Kidney (tissue), 14 donors: ENCODE results near the gene ADAMTS17. TPM values are rescaled to one million over a fixed set of nuclear protein-coding genes. Genes with fewer than 3 reads are reported as not detected.
A peak's percentile ranks its signal among the peaks of the same experiment; 100 is the strongest.

Source experiments
- DNase-seq, 5 donors: peaks; one replicate each; pipeline ENCODE4 v3.0.0-alpha.2; 2013 to 2020
- FAIRE-seq: peaks from 2 replicates; lab custom pipeline; 2012; peaks lifted over from hg19 to GRCh38; lab: Jason Lieb, UNC
- H3K27ac ChIP-seq, 2 donors: one replicate each; pipeline ENCODE4 v1.7.0; 2013; ENCODE audit warnings: low read depth in 2 of 2, low read length in 2 of 2, inconsistent platforms in 1 of 2
- H3K27me3 ChIP-seq: one replicate; pipeline ENCODE4 v1.7.1; 2013; ENCODE audit warnings: low read length, inconsistent platforms; ENCODE audit not compliant: control insufficient read depth, insufficient read depth
- H3K36me3 ChIP-seq, 3 donors: one replicate each; pipeline versions ENCODE4 v1.7.0 to v1.7.1; 2013; ENCODE audit warnings: low read length in 3 of 3, control low read depth in 1 of 3, inconsistent platforms in 1 of 3; ENCODE audit not compliant: insufficient read depth in 3 of 3, control insufficient read depth in 2 of 3
- H3K4me1 ChIP-seq, 3 donors: one replicate each; pipeline versions ENCODE4 v1.7.0 to v1.7.1; 2013; ENCODE audit warnings: low read length in 3 of 3, inconsistent platforms in 1 of 3, low read depth in 1 of 3; ENCODE audit not compliant: control insufficient read depth in 2 of 3, insufficient read depth in 2 of 3
- H3K4me3 ChIP-seq, 3 donors: one replicate each; pipeline versions ENCODE4 v1.7.0 to v1.8.1; 2013; ENCODE audit warnings: low read length in 3 of 3, control low read depth in 1 of 3, inconsistent platforms in 1 of 3
- H3K9ac ChIP-seq, 3 donors: one replicate each; pipeline versions ENCODE4 v1.7.0 to v1.7.1; 2013; ENCODE audit warnings: low read length in 3 of 3, control low read depth in 1 of 3, inconsistent platforms in 1 of 3
- H3K9me3 ChIP-seq, 3 donors: one replicate each; pipeline versions ENCODE4 v1.7.0 to v1.7.1; 2013; ENCODE audit warnings: low read length in 3 of 3, control low read depth in 1 of 3, inconsistent platforms in 1 of 3; ENCODE audit not compliant: control insufficient read depth in 2 of 3, insufficient read depth in 1 of 3
- intact Hi-C: fragments of 100-400 bp; cut with DNase I; formaldehyde crosslinking; loops from one replicate; pipeline ENCODE4 v1.11.1; 2022
- polyA plus RNA-seq: library from polyadenylated mRNA; stranded (reverse); fragments of 350-450 nt; fragmentation: Illumina TruSeq; extraction: RNeasy Lipid Tissue Mini Kit (QIAGEN cat#74804); gene quantifications from one replicate; pipeline ENCODE4 v1.2.3, GENCODE V29; 2014; ENCODE audit warnings: low read depth, low replicate concordance; ENCODE audit not compliant: insufficient read depth
- total RNA-seq: library from RNA; stranded (reverse); fragmentation: NEBNext Ultra II Directional; extraction: Animal tissue kit (Norgen Biotek cat#: 25700); gene quantifications from one replicate; pipeline ENCODE4 v1.2.1, GENCODE V29; 2021
- TF ChIP-seq, protein P1 (sequence below): IDR thresholded peaks from 3 replicates; pipeline ENCODE4 v1.5.1; 2012; ENCODE audit warnings: mild to moderate bottlenecking, moderate library complexity, borderline replicate concordance; ENCODE audit not compliant: insufficient read depth; ENCODE audit errors: extremely low read depth
- donor health status: control.
- donor health status: control.
- donor health status: control.
- donor health status: control.
- donor health status: control.
- donor health status: DM: yes; HTN: yes; CAD: no.
- donor health status: Normal renal cell carcinoma (clear cell type).

ADAMTS17 gene
- total and polyA plus RNA-seq, 2 donors from 2014 or later = 1.7 to 2.2 TPM

DNA sequence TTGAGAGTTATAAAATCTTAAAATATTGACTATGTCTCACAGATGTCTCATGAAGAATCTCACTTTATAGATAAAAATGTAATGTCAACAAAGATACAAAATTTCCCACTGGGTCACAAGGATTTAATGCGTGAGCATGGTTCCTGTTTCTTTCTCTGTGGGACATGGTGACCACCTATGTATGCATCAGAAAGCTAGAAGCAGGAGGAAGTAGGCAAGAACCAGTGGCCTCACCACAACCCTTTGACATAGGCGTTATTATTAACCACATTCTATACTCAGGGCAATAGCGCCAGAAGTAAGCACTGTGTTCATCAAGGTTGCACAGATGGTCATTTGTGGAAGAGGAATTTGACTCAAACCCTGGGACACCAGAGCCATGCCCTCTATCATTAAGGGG, 11.7 kb upstream of the ADAMTS17 start:
- intact Hi-C loops = no loop called here
- no peaks in the 10 kb centered on the region for H3K36me3 ChIP-seq
- no peaks in the 10 kb centered on the region for H3K9me3 ChIP-seq

DNA sequence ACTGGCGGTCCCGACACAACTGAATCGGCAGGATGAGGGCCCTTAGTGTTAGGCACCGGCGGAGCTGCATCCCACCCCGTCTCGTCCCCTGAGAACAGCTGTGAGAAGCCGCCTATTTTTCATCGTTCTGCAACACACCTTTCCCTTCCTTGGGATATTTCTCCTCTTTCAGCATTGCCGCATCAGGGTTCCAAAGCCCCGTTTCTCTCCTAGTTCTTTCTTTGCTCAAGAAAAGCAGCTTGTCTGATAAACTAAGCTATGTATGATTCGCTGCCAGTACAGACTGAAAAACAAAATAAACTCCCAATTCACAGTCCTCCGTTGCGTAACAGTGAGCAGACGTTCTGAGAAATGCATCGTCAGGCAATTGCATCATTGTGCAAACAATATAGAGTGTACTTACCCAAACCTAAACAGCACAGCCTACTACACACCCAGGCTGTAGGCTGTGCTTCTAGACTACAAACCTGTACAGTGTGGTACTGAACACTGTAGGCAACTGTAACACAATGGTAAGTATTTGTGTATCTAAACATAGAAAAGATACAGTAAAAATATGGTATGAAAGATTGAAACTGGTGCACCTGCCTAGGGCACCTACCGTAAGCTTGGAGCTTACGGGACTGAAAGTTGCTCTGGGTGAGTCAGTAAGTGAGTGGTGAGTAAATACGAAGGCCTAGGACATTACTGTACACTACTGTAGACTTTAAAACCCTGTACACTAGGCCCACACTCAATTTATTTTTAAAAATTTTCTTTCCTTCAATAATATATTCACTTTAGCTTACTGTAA, 8.9 kb upstream of the ADAMTS17 start:
- no peaks in the 10 kb centered on the region for H3K36me3 ChIP-seq
- H3K27me3 ChIP-seq = no peaks in the 10 kb centered on the region
- TF ChIP-seq, protein P1, sequence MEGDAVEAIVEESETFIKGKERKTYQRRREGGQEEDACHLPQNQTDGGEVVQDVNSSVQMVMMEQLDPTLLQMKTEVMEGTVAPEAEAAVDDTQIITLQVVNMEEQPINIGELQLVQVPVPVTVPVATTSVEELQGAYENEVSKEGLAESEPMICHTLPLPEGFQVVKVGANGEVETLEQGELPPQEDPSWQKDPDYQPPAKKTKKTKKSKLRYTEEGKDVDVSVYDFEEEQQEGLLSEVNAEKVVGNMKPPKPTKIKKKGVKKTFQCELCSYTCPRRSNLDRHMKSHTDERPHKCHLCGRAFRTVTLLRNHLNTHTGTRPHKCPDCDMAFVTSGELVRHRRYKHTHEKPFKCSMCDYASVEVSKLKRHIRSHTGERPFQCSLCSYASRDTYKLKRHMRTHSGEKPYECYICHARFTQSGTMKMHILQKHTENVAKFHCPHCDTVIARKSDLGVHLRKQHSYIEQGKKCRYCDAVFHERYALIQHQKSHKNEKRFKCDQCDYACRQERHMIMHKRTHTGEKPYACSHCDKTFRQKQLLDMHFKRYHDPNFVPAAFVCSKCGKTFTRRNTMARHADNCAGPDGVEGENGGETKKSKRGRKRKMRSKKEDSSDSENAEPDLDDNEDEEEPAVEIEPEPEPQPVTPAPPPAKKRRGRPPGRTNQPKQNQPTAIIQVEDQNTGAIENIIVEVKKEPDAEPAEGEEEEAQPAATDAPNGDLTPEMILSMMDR = no peak
- H3K4me3 ChIP-seq = peak overlapping the region in 1 of 3 donors; percentile 90
- peak overlapping the region in 1 of 3 donors; percentile 17 for H3K9ac ChIP-seq
- intact Hi-C loops = no loop called here
- FAIRE-seq (no peak), DNase-seq (no peak)
- H3K9me3 ChIP-seq = no peaks in the 10 kb centered on the region
- no peak overlapping the region for H3K27ac ChIP-seq
- H3K4me1 ChIP-seq = no peaks in the 10 kb centered on the region

More for the DNA sequence above, 11.7 kb upstream of the ADAMTS17 start:
- Histone ChIP-seq H3K9ac (no peak overlapping the region), H3K4me1 (no peaks in the 10 kb centered on the region), H3K27me3 (no peaks in the 10 kb centered on the region), H3K4me3 (no peak overlapping the region), H3K27ac (no peak overlapping the region)
- FAIRE-seq = no peak
- TF ChIP-seq, protein P1 = no peak
- DNase-seq = no peak

DNA sequence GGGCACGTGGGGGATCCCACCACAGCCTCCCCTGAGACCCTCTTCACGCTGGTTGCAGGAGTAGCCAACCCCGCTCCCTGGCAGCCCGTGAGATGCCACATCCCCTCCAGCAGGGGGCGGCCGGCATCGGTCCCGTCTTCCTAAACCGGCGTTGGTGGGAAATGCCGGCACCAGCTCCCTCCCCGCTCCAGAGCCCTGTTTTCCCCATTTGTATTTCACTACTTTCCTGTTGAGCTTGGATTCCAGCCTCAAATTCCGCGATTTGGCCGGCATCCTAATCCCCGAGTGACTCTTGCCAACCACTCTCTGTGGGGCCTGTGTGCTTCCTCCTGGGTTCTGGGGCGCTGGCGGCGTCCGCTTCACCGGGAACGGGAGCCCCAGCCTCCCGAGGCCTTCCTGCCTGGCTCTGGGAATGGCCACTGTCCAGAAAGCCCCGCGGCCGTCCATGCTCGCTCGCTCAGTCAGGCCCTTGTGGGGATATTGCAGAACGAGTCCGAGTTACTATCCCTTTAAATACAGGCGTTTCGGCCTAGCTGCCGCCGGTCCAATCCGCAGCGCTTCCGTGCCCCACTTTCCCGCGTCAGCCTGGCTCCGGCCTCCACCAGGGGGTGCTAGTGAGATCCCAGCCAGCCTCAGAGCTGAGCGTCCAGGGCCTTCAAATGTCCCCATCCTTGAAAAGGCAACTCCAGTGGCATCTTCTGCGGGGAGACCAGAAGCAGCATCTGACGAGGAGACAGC, 8.1 kb upstream of the ADAMTS17 start:
- H3K4me3 ChIP-seq = peak overlapping the region; percentile 66 to 90 (median 86)
- intact Hi-C loops = no loop called here
- H3K27ac ChIP-seq = peak overlapping the region; percentile 91 to 95
- no peaks in the 10 kb centered on the region for H3K9me3 ChIP-seq
- peaks cover 2% of the 10 kb centered on the region for H3K27me3 ChIP-seq
- H3K4me1 ChIP-seq = no peaks in the 10 kb centered on the region
- no peaks in the 10 kb centered on the region for H3K36me3 ChIP-seq
- DNase-seq = peak; percentile 95 to 96 (median 96)
- peak overlapping the region; percentile 21 to 93 (median 68) for H3K9ac ChIP-seq
- TF ChIP-seq, protein P1 = peak; percentile 95
- peak; percentile 32 for FAIRE-seq
